Lower lobe of right lung (tissue), 2 donors: ENCODE data around the gene SREBF1. TPM values are rescaled to one million over a fixed set of nuclear protein-coding genes. Genes with fewer than 3 reads are reported as not detected.
A peak's percentile ranks its signal among the peaks of the same experiment; 100 is the strongest.

Source experiments
- ATAC-seq, 2 donors: fragments of 200-7000 bp; cut with Tn5 transposase; one replicate each; pipeline ENCODE4 v1.9.1; 2020 to 2022; ENCODE audit warnings: mild to moderate bottlenecking in 2 of 2, moderate library complexity in 2 of 2
- DNase-seq: peaks from one replicate; pipeline ENCODE4 v3.0.0-alpha.2; 2020
- H3K27ac ChIP-seq: fragments of 200-600 bp; one replicate; pipeline ENCODE4 v1.8.0; 2022
- H3K27me3 ChIP-seq: fragments of 200-600 bp; one replicate; pipeline ENCODE4 v1.8.0; 2022; ENCODE audit warnings: low read depth
- H3K36me3 ChIP-seq: fragments of 200-600 bp; one replicate; pipeline ENCODE4 v1.8.0; 2022; ENCODE audit warnings: mild to moderate bottlenecking
- H3K4me1 ChIP-seq: fragments of 200-600 bp; one replicate; pipeline ENCODE4 v1.8.0; 2022
- H3K4me3 ChIP-seq: fragments of 200-600 bp; one replicate; pipeline ENCODE4 v1.8.0; 2022; ENCODE audit warnings: mild to moderate bottlenecking
- H3K9me3 ChIP-seq: fragments of 200-600 bp; one replicate; pipeline ENCODE4 v1.8.0; 2022
- CTCF ChIP-seq: fragments of 200-600 bp; IDR thresholded peaks from one replicate; pipeline ENCODE4 v1.8.0; 2022; ENCODE audit warnings: antibody characterized with exemption, mild to moderate bottlenecking
- intact Hi-C: fragments of 100-400 bp; cut with DNase I; formaldehyde crosslinking; loops from one replicate; pipeline ENCODE4 v1.11.0; 2022
- total RNA-seq: library from RNA; stranded (reverse); fragmentation: NEBNext Ultra II Directional; extraction: Animal tissue kit (Norgen Biotek cat#: 25700); gene quantifications from one replicate; pipeline ENCODE4 v1.2.1, GENCODE V29; 2021
- donor health status: DM: no; HTN: yes; CAD: no; lungs with severe emphysema.

The SREBF1 gene
- total RNA-seq, 1 donor from 2014 or later: 77.2 TPM

- Histone ChIP-seq H3K36me3 (peaks cover 15% of the 10 kb centered on the region), H3K4me3 (peak overlapping the region; percentile 58), H3K27ac (peak overlapping the region; percentile 81)
Observed at GRCh38 chr17:17823433-17824118, 13.2 kb downstream of the SREBF1 start.

DNA sequence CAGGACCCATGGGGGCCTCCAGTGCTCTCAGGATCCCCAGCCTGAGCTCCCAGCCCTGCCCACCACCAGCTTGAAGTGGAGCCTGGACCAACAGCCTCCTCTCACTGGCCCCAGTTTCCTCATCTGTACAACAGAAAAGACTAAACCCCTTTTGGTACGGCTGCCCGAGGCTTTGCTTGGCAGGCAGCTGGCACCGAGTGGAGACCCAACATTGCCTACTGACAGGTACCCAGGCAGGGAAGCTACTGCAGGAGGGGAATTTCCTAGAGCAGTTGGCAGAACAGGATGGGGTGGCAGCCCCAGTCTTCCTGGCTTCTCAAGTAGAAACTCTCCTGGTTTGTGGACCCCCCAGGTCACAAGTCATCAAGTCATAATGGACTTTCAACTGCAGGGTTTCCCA, 14.2 kb downstream of the SREBF1 start:
- H3K4me3 ChIP-seq: peak overlapping the region; percentile 58
- H3K4me1 ChIP-seq: peaks cover 87% of the 10 kb centered on the region
- H3K27me3 ChIP-seq: no peaks in the 10 kb centered on the region
- H3K36me3 ChIP-seq: peaks cover 22% of the 10 kb centered on the region
- H3K27ac ChIP-seq: peak overlapping the region; percentile 49
- DNase-seq (no peak), ATAC-seq (no peak)
- TF ChIP-seq CTCF: no peak
- no peaks in the 10 kb centered on the region for H3K9me3 ChIP-seq
- intact Hi-C loops: no loop called here

More at GRCh38 chr17:17823433-17824118, 13.2 kb downstream of the SREBF1 start:
- H3K27me3 ChIP-seq: no peaks in the 10 kb centered on the region
- DNase-seq: peak; percentile 89
- peaks cover 80% of the 10 kb centered on the region for H3K4me1 ChIP-seq
- intact Hi-C loops: no loop called here
- no peak for TF ChIP-seq CTCF
- ATAC-seq: peak; percentile 93 to 94
- H3K9me3 ChIP-seq: no peaks in the 10 kb centered on the region

- Histone ChIP-seq H3K4me3 (peak overlapping the region; percentile 58), H3K27ac (peak overlapping the region; percentile 49), H3K36me3 (peaks cover 26% of the 10 kb centered on the region), H3K9me3 (no peaks in the 10 kb centered on the region), H3K4me1 (peaks cover 89% of the 10 kb centered on the region), H3K27me3 (no peaks in the 10 kb centered on the region)
- TF ChIP-seq CTCF: no peak
- ATAC-seq (no peak), DNase-seq (no peak)
- intact Hi-C loops: no loop called here
Observed at GRCh38 chr17:17822189-17822588, 14.6 kb downstream of the SREBF1 start.

- Histone ChIP-seq H3K36me3 (peaks cover 41% of the 10 kb centered on the region), H3K4me3 (no peak overlapping the region), H3K9me3 (no peaks in the 10 kb centered on the region), H3K4me1 (peaks cover 73% of the 10 kb centered on the region), H3K27me3 (no peaks in the 10 kb centered on the region), H3K27ac (no peak overlapping the region)
- no peak for TF ChIP-seq CTCF
- no peak for ATAC-seq
- intact Hi-C loops: no loop called here
- DNase-seq: no peak
Observed at GRCh38 chr17:17820463-17821158, 16.2 kb downstream of the SREBF1 start.

DNA sequence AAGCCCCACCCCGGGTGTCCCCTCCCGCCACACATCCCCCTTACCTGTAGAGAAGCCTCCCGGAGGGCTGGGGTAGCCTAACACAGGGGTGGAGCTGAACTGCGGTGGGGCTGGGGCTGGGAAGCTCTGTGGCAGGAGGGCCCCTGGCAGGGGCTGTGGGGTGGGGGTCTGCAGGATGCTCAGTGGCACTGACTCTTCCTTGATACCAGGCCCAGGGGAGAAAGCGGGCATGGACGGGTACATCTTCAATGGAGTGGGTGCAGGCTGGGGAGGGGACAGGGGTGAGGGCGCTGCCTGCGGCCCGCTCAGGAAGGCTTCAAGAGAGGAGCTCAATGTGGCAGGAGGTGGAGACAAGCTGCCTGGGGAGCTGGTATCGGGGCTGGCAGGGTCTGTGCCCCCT, 16.7 kb downstream of the SREBF1 start:
- intact Hi-C loops: no loop called here

More for the DNA sequence above, 16.7 kb downstream of the SREBF1 start:
- no peak for DNase-seq
- no peaks in the 10 kb centered on the region for H3K27me3 ChIP-seq
- peaks cover 46% of the 10 kb centered on the region for H3K36me3 ChIP-seq
- no peak for ATAC-seq
- no peak overlapping the region for H3K4me3 ChIP-seq
- H3K9me3 ChIP-seq: no peaks in the 10 kb centered on the region
- TF ChIP-seq CTCF: no peak
- H3K4me1 ChIP-seq: peaks cover 67% of the 10 kb centered on the region
- H3K27ac ChIP-seq: no peak overlapping the region
